NCI-H2196 treated with DMSO at 0.1 percent for 48 hours (cell line): Measurements from ENCODE around the gene ADSL.
"Not testable (repeated sequence)": the region's sequence is repeated elsewhere in the genome, so short reads cannot be mapped to it uniquely, and the experiment has no call there.

Experiments
- DNase-seq: peaks from one replicate; lab custom pipeline; 2025; ENCODE audit not compliant: unreplicated experiment; lab: John Stamatoyannopoulos, UW

ADSL gene

DNA sequence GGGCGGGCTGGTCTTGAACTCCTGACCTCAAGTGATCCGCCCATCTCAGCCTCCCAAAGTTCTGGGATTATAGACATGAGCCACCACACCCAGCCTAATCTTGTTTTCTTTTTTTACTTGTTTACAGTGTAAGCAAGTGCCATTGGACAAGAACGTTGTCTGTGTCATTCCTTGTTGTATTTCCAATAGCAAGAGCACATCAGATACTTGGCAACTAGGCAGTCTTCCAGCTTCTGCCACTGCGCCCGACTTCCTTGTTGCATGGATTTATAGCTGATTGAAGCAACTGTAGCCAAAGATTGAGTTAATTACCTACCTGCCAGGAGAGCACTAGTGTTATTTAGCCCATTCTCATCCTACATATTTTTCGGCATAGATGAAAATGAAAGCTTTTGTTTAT is 21.0 kb downstream of the ADSL start:
- no peak for DNase-seq

DNA sequence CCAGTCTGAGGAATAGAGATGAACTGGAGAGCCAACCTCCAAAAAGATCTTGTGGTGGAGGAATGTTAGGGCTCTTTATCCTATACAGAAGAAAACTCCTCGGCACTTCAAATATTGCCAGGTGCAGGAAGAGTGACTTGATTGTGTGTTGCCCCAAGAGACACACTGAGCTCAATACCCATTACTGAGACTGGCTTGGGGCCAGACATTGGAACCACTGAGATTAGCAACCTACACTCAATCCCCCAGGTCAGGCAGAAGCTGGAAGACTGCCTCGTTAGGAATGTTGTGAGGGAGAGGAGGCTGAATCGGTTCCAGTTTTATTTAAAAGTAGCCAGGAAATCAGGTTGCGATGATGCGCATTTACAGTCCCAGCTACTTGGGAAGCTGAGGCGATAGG is 21.7 kb downstream of the ADSL start:
- DNase-seq: no peak

DNA sequence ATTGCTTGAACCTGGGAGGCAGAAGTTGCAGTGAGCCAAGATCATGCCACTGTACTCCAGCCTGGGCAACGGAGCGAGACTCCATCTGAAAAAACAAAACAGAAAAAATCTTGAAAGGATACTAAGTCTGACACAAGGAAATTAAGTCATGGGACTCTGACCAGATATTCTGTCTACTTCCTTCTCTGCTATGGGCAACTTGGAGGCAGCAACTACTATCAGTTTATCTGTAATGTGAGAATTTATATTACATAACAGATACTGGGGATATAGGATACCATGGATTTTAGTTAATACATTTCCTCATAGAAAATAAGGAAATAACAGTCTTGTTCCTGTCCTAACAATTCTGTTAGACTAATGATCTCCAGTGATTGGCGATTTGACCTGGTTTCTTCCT is 22.5 kb downstream of the ADSL start:
- no peak for DNase-seq

DNA sequence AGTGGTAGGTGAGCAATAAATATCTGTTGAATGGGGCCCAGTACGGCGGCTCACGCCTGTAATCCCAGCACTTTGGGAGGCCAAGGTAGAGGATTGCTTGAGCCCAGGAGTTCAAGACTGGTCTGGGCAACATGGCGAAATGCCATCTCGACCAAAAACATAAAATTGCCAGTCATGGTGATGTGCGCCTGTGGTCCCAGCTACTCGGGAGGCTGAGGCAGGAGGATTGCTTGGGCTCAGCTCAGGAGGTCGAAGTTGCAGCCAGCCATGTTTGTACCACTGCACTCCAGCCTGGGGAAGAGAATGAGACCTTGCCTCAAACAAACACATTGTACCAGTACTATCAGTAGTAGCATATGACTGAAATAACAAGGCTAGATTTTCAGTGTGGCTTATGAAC is 28.3 kb downstream of the ADSL start:
- DNase-seq: no peak

DNA sequence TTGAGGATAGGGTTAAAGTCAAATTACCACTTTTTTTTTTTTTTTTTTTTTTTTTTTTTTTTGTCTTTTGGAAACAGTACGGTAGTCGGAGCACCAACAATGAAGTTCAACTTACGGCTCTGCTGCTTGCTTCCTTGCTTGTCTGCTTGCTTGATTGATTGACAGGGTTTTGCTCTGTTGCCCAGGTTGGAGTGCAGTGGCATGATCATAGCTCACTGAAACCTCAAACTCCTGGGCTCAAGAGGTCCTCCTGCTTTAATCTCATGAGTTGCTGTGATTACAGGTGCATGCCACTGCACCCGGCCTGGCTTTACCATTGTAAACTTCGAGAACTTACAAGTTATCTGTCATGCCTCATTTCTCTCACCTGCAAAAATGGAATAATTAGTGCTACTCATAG is 29.8 kb downstream of the ADSL start:
- no peak for DNase-seq

DNA sequence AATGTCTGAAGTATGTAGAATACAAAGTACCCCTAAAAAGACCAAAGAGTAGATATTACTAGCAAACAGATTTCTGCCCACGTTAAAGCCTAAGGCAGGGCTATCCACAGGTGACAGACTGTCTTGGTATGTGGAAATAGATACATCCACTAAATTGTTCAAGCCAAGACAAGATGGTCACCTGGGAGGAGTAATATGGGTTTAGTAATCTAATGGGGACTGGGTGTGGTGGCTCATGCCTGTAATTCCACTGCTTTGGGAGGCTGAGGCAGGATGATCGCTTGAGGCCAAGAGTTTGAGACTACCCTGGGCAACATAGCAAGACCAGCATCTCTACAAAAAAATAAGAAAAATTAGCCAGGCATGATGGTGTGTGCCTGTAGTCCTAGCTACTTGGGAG is 31.6 kb downstream of the ADSL start:
- DNase-seq: no peak

DNA sequence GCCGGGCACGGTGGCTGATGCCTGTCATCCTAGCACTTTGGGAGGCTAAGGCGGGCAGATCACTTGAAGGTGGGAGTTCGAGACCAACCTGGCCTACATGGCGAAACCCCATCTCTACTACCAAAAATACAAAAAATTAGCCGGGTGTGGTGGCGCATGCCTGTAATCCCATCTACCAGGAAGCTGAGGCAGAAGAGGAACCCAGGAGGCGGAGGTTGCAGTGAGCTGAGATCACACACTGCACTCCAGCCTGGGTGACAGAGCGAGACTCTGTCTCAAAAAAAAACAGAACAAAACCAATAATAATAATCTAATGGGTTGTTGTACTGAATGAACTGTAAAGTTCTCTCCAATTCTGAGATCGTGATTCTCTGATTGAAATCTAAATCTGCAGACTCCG is 32.1 kb downstream of the ADSL start:
- not testable (repeated sequence) for DNase-seq

DNA sequence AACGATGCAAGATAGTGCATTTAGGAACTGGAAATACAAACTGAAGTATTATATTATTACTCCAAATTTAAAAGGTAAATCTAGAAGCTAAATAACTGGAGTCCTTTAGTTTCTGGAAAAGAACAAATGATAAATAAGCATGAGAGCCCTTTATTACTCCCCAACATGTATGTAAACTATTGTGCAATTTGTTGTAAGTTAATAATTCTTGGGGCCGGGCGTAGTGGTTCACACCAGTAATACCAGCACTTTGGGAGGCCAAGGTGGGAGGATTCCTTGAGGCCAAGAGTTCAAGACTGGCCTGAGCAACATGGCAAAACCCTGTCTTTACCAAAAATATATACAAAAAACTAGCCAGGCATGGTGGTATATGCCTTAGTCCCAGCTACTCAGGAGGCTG is 35.2 kb downstream of the ADSL start:
- DNase-seq: no peak

DNA sequence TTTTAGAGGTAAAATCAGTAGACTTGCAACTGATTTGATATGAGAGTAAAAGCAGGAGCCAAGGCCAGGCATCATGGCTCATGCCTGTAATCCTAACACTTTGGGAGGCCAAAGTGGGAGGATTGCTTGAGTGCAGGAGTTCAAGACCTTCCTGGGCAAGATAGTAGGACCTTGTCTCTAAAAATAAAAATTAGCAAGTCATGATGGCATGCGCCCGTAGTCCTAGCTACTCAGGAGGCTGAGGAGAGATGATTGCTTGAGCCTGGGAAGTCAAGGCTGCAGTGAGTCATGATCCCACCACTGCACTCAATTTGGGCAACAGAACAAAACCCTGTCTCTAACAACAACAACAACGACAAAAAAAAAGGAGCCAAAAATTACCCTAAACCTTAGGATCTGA is 37.6 kb downstream of the ADSL start:
- DNase-seq: no peak

DNA sequence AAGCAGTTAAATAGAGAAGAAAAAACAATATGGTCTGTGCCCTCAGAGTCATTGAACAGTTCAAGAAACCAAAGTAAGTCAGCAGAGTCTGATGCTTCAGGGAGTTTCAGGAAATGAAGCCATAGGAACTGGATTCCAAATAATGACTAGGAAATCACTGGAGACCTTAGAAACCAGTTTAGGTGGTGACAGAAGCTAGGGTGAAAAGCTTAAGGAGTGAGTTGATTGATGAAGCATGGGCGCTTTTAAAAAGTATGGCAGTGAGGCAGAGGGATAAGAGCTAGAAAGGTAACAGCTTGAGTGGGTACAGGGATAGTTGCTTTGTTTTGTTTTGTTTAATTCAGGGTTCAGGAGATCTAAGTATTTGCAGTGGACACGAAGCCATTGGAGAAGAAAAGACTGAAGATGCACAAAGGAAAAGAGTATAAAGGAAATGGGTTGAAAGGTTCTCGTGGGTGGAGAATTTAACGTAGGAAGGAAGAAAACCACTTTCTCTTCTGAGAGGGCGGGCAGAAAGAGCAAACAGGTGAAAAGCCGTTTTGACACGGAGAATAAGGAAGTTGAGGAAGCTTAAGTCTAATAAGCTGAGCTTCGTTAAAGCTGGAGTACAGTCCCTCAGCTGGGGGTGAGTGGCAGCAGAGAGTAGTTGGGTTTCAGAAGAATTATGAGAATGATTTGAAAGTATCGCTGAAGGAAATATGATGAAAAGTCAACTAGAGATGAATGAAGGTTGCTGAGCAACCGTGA is 38.9 kb downstream of the ADSL start:
- DNase-seq: no peak

DNA sequence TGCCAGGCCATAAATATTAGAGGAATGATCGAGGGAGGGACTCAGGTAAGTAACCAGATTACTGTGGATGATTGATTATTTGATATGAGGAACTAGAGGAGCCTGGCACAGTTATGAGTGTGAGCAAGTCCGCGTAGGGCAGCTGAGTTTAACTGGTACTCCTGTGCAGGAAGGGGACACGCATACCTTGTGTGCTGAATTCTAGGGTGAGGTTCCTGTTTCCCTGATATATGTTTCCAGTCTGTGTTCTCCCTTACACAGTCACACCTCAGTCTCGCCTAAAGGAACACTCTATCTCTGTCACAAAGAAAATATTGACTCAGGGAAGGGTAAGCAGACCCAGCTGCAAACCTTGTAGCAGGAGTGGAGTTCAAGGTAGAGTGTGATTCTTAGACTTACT is 41.4 kb downstream of the ADSL start:
- no peak for DNase-seq

DNA sequence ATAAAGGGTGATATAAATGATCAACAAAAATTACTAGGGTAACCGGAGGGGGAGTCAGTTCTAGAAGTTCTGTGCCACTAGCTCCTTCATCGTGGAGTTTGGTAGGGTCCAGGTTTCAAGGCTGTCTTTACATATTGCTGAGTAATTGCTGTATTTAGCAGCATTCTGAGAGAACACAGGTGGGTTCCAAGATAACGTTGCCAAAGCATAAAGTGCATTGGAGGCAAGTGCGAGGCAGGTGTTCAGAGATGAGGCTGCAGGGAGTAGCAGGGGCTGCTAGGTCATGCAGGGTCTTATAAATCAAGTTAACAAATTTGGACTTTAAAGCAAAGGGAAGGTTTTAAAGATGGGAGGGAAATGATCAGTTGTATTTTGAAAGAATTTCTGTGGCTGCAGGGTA is 41.9 kb downstream of the ADSL start:
- no peak for DNase-seq

DNA sequence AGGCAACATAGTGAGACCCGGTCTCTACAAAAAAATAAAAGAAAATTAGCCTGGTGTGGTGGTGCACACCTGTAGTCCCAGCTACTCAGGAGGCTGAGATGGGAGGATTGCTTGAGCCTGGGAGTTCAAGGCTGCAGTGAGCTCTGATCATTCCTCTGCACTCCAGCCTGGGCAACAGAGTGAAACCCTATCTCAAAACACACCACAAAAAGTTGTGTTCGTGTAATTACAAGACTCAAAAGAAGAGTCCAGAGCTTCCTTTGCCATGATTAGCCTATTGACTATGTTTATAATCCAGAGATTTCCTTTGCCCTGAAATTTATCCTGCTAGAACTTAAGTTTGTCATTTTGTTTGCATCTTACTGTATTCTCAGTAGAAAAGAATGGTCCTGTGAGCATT is 45.1 kb downstream of the ADSL start:
- DNase-seq: no peak

DNA sequence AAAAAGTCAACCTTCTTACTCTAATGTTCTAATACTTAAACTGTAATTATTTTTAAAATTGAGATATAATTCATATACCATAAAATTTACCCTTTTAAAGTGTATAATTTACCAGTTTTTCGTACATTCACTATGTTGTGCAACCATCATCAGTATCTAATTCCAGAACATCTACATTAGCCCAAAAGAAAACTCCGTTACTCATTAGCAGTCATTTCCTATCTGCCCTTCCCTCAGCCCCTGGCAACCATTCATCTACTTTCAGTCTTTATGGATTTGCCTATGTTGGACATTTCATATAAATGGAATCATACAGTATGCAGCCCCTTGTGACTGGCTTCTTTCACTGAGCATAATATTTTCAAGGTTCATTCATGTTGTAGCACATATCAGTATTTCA is 46.3 kb downstream of the ADSL start:
- no peak for DNase-seq

DNA sequence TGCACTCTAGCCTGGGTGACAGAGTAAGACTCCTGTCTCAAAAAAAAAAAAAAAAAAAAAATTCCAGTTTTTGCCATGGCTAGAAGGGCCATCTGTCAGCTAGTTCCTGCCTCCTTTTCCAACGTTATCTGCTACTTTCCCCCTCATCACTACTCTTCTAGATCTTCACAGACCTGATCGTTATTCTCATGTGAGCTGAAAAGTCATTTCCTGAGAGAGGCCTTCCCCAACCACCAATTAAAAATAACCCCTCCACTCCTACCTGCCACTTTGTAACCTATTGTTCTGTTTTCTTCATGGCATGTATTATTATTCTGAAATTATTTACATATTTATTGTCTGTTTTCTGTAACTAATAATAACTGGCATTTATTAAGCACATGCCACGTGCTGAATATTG is 48.3 kb downstream of the ADSL start:
- no peak for DNase-seq

DNA sequence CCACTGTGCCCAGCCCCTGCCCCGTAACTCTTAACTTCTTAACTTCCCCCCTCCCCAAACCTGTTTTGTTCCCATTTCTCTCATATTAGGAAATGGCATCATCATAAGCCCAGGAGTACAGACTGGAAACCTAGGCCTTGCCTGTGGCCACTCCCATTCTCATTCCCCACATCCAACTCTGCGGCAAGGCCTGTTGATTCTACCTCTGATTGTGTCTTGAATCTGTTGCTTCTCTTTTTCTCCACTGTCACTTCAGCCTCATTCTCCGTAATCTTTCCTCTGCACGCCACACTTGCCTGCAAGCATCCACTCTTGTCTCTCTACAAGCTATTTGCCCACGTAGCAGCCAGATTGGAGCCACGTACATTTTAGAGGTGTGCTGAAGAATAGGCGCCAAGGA is 49.3 kb downstream of the ADSL start:
- DNase-seq: no peak

DNA sequence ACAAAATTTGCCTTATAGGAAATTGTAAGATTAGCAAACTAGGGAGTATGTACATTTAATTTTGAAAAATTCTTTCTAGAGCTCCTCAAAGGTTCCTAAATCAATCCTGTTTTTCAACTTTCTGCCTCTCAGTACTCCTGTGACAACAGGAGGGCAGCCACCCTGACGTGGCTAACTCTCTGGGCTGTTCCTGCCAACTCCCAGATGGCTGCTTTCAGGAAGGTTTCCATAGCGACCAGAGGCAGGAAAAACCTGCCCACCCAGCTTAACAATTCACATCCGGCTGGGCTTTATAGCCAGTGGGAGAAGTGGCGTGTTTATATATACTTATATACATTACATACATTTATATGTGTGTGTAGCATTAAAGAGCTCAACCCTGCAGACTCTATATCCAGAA is 50.6 kb downstream of the ADSL start:
- peak; percentile 22 for DNase-seq

DNA sequence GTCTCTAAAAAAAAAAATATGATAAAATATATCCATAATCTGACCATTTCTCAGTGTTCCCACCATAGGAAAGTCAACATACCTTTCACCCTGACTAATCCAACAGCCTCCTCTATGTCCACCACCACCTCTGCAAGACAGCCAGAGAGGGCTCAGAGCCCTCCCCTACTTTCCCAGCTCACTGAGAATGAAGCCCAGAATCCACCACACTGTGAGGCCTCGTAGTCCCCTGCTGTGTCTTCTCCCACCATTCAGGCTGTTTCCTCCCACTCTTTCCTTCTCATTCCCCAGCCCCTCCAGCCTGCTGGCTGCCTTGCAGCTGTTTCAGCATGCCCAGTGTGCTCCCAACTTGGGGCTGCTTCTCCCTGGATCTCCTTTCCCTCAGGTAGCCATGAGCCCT is 51.1 kb downstream of the ADSL start:
- DNase-seq: no peak

DNA sequence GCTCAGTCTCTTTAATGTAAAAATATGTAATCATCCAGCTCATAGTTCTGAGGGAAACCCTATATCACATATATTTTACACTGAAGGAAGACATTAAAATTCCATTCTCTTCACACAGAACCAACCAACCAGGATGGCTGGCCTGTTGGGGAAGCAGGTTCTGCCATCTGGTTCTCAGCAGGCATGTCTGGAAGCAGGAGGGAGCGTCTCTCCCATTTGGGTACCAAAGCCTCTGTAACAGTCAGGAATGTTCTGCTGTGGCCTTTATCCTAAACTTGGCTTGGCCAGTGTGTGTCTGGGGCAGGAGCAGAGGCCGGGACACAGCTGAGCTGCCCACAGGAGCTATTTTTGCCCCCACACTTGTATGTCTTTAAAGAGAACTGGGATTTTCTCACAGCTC is 53.3 kb downstream of the ADSL start:
- DNase-seq: no peak

DNA sequence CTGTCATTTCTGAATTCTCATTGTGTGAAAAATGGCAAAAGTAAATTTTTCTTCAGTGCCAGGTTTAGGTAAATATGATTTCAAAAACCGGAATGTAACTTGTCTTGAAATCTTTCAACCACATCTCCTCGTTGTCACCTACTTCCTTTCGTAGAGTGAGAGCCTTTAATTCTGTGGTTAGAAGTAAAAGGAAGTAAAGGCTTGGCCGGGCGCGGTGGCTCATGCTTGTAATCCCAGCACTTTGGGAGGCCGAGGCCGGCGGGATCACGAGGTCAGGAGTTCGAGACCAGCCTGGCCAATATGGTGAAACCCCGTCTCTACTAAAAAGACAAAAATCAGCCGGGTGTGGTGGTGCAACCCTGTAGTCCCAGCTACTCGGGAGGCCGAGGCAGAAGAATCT is 53.9 kb downstream of the ADSL start:
- DNase-seq: no peak

DNA sequence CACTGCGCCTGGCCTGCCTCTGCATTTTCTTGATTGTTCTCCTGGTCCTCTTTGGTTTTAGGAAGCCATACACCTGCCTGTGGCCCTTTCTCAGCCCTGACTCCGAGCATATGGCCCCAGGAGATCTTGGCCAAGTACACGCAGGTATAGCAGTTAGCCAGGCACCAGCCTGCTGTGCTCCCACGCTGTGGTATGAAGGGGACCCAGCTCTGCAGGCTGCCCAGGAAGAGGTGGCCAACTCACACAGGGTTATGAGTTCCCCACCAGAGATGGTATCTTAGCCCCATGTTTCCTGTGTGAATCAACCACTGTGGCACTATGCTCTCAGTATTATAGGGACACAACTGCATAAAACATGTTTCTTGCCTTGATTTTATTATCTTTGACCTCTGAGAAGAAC is 55.2 kb downstream of the ADSL start:
- DNase-seq: no peak

DNA sequence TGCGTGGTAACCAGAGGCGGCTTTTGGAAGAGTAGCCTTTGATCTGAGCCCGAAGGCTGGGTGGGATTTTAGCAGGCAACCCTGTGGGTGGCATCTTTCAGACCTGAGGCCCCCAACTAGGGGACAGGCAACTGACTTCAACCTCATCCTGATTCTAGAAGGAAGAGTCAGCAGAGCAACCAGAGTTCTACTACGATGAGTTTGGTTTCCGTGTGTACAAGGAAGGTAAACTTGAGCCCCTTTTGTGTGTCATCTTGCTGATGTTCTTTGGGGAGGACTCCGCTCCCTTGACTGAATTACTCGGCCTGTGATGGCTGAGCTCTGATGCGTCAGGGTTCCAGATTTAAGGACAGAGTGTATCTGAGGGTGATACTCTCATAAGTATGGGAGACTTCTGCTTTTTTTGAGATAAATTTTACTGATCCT is 55.7 kb downstream of the ADSL start:
- DNase-seq: no peak

DNA sequence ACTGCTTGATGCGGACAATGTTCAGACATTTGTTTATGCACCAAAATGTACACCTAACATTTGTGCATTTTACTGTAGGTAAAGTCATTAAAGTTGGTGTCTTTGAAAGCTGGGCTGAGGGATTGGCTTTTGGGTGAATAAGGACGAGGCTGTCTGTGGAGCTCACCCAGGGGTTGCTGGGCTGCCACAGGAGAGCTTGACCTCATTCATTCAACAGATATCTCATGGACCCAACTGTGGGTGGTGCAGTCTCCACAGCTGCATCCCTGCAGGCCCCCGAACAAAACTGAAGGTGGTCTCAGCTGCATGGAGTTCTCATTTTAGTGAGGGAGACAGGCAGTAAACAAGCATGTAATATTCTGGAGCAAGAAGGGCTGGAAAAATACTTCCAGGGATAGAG is 56.8 kb downstream of the ADSL start:
- no peak for DNase-seq

DNA sequence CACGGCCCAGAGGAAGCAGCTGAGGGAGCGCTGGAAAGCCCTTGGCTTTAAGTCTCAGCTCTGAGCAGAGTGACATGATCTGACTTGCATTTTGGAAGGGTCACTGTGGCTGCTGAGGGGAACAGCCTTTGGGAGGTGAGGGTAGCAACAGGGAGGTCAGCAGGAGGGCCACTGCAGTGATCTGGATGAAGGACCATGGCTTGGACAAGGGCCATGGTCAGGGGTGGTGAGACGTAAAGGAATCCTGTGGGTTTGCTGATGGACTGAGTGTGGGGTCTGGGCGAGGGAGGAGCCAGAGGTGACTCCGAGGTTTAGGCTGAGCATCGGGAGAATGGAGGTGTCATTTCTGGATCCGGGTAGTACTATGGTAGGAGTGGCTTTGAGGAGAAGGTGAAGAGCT is 57.4 kb downstream of the ADSL start:
- DNase-seq: no peak
